ENCODE data around the gene MINAR2.

The MINAR2 gene

GRCh38 chr5:129771058-129771838 is 23.4 kb downstream of the MINAR2 start:
- peak; percentile 40 for DNase-seq (ENCODE audit: low spot score)

GRCh38 chr5:129773376-129773775 is 25.5 kb downstream of the MINAR2 start:
- DNase-seq (ENCODE audit: low spot score) = no peak

GRCh38 chr5:129781594-129781993 is 33.7 kb downstream of the MINAR2 start:
- DNase-seq (ENCODE audit: low spot score) = no peak

DNA sequence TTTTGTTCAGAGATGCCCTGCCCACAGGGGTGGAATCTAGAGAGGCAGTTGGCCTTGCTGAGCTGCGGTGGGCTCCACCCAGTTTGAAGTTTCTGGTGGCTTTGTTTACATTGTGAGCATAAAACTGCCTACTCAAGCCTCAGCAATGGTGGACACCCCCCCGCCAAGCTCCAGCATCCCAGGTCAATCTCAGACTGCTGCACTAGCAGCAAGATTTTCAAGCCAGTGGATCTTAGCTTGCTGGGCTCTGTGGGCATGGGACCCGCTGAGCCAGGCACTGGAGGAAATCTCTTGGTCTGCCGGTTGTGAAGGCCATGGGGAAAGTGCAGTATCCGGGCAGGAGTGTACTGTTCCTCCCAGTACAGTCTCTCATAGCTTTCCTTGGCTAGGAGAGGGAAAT is 55.5 kb downstream of the MINAR2 start:
- DNase-seq (ENCODE audit: low spot score) = no peak

DNA sequence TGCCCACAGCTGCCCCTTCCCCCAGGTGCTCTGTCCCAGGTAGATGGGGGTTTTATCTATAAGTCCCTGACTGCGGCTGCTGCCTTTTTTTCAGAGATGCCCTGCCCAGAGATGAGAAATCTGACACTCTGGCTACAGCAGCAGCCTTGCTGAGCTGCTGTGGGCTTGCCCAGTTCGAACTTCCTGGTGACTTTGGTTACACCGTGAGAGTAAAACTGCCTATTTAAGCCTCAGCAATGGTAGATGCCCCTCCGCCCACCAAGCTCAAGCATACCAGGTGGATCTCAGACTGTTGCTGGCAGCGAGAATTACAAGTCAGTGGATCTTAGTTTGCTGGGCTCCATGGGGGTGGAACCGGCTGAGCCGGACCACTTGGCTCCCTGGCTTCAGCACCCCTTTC is 56.8 kb downstream of the MINAR2 start:
- DNase-seq (ENCODE audit: low spot score) = no peak

DNA sequence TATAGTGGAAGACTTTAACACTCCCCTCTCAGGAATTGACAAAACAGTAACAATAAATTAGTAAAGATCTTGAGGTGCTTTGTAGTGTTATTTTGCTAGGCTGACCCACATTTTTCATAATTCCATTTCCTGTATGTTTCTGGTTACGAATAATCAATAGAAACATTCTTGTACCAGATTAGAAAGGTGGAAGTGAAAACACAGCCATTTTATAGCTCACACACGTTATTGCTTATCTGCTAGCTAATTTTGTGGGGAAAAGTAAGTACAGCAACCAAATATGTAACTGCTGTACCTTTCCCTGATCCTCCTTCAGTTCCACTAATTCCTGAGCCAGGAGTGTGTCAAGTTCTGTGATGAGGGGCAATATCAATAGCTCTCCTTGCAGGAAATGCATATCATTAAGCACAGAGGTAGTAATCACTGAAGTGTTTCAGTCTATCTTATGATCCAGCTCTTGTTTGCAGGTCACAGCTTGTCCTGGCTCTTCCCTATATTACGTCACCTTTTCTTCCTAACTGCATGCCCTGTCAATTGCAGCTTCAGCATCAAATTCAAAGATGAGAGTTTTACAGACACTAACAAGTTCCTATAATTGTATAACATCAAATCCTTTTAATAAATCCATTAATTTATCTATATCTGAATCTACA is 59.4 kb downstream of the MINAR2 start:
- no peak for DNase-seq (ENCODE audit: low spot score)
